Loucy (cell line): ENCODE results near the gene FOXJ2.

ENCODE experiments used
- H2AFZ ChIP-seq: fragments of 200-600 bp; sonication (generic); 2 replicates; pipeline ENCODE4 v1.6.0; 2016; ENCODE audit warnings: antibody characterized with exemption, mild to moderate bottlenecking, low read length, moderate library complexity
- H3F3A ChIP-seq: fragments of 200-600 bp; 2 replicates; pipeline ENCODE4 v1.6.0; 2016; ENCODE audit warnings: antibody characterized with exemption, low read depth, mild to moderate bottlenecking
- H3K27me3 ChIP-seq: fragments of 200-600 bp; sonication (generic); 2 replicates; pipeline ENCODE4 v1.6.1; 2014; ENCODE audit warnings: low read length, mild to moderate bottlenecking; ENCODE audit not compliant: insufficient read depth, poor library complexity, severe bottlenecking
- H3K36me3 ChIP-seq: fragments of 200-600 bp; sonication (generic); 2 replicates; pipeline ENCODE4 v1.6.1; 2016; ENCODE audit warnings: low read length; ENCODE audit not compliant: insufficient read depth
- H3K4me1 ChIP-seq: fragments of 200-600 bp; sonication (generic); 2 replicates; pipeline ENCODE4 v1.5.1; 2014; ENCODE audit warnings: low read length, mild to moderate bottlenecking; ENCODE audit not compliant: insufficient read depth, poor library complexity, severe bottlenecking
- H3K4me2 ChIP-seq: fragments of 200-600 bp; sonication (generic); 2 replicates; pipeline ENCODE4 v1.6.0; 2014; ENCODE audit warnings: antibody characterized with exemption, low read length, low read depth, mild to moderate bottlenecking; ENCODE audit not compliant: poor library complexity, severe bottlenecking
- H3K4me3 ChIP-seq: fragments of 200-600 bp; sonication (generic); 2 replicates; pipeline ENCODE4 v1.5.1; 2014; ENCODE audit warnings: low read length, mild to moderate bottlenecking, mixed read lengths; ENCODE audit not compliant: poor library complexity, severe bottlenecking
- H3K79me2 ChIP-seq: fragments of 200-600 bp; sonication (generic); 2 replicates; pipeline ENCODE4 v1.6.1; 2014; ENCODE audit warnings: low read length; ENCODE audit not compliant: insufficient read depth
- H3K9ac ChIP-seq: fragments of 200-600 bp; sonication (generic); 2 replicates; pipeline ENCODE4 v1.6.0; 2014; ENCODE audit warnings: mild to moderate bottlenecking, low read depth, low read length, moderate library complexity; ENCODE audit not compliant: poor library complexity, severe bottlenecking
- H3K9me2 ChIP-seq: fragments of 200-600 bp; sonication (generic); replicated peaks from 2 replicates; pipeline ENCODE4 v1.6.1; 2016; ENCODE audit warnings: low read depth, low read length, mixed read lengths
- H3K9me3 ChIP-seq: fragments of 200-600 bp; sonication (generic); 2 replicates; pipeline ENCODE4 v1.6.1; 2014; ENCODE audit warnings: mild to moderate bottlenecking, antibody characterized with exemption, low read length, low read depth; ENCODE audit not compliant: insufficient read depth
- H4K20me1 ChIP-seq: fragments of 200-600 bp; sonication (generic); 2 replicates; pipeline ENCODE4 v1.6.0; 2014; ENCODE audit warnings: antibody characterized with exemption, low read length, mild to moderate bottlenecking; ENCODE audit not compliant: insufficient read depth, poor library complexity, severe bottlenecking
- EZH2phosphoT487 ChIP-seq: fragments of 200-600 bp; IDR thresholded peaks from 2 replicates; pipeline ENCODE4 v1.6.1; 2018; ENCODE audit warnings: antibody characterized with exemption, mild to moderate bottlenecking, moderate library complexity, borderline replicate concordance
- TF ChIP-seq, protein P1 (sequence below): fragments of 200-600 bp; sonication (generic); conservative IDR thresholded peaks from 2 replicates; pipeline ENCODE4 v1.5.1; 2014; ENCODE audit warnings: mild to moderate bottlenecking, antibody characterized with exemption, low read length

The FOXJ2 gene

DNA sequence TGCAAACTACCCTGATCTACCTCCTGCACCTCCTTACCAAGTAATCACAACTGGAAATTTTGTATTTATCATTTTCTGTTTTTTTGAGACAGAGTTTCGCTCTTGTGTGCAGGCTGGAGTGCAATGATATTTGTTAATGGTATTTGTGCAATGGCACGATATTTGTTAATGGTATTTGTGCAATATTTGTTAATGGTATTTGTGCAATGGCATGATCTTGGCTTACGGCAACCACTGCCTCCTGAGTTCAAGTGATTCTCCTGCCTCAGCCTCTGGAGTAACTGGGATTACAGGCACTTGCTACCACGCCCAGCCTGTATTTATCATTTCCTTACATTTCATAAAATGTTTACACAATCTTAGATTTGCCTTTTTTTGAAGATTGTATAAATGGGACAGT, 43.9 kb downstream of the FOXJ2 start:
- H3K79me2 ChIP-seq = peaks cover 14% of the 10 kb centered on the region
- TF ChIP-seq, protein P1, sequence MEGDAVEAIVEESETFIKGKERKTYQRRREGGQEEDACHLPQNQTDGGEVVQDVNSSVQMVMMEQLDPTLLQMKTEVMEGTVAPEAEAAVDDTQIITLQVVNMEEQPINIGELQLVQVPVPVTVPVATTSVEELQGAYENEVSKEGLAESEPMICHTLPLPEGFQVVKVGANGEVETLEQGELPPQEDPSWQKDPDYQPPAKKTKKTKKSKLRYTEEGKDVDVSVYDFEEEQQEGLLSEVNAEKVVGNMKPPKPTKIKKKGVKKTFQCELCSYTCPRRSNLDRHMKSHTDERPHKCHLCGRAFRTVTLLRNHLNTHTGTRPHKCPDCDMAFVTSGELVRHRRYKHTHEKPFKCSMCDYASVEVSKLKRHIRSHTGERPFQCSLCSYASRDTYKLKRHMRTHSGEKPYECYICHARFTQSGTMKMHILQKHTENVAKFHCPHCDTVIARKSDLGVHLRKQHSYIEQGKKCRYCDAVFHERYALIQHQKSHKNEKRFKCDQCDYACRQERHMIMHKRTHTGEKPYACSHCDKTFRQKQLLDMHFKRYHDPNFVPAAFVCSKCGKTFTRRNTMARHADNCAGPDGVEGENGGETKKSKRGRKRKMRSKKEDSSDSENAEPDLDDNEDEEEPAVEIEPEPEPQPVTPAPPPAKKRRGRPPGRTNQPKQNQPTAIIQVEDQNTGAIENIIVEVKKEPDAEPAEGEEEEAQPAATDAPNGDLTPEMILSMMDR = no peak
- no peak for TF ChIP-seq EZH2phosphoT487
- no peaks in the 10 kb centered on the region for H4K20me1 ChIP-seq
- no peaks in the 10 kb centered on the region for H3K9me2 ChIP-seq
- no peaks in the 10 kb centered on the region for H3K36me3 ChIP-seq
- H3K9me3 ChIP-seq = no peaks in the 10 kb centered on the region
- no peak overlapping the region for H2AFZ ChIP-seq
- H3F3A ChIP-seq = no peaks in the 10 kb centered on the region
- no peak overlapping the region for H3K9ac ChIP-seq
- no peak overlapping the region for H3K4me3 ChIP-seq
- H3K4me2 ChIP-seq = no peak overlapping the region
- H3K27me3 ChIP-seq = no peaks in the 10 kb centered on the region
- H3K4me1 ChIP-seq = peaks cover 15% of the 10 kb centered on the region

DNA sequence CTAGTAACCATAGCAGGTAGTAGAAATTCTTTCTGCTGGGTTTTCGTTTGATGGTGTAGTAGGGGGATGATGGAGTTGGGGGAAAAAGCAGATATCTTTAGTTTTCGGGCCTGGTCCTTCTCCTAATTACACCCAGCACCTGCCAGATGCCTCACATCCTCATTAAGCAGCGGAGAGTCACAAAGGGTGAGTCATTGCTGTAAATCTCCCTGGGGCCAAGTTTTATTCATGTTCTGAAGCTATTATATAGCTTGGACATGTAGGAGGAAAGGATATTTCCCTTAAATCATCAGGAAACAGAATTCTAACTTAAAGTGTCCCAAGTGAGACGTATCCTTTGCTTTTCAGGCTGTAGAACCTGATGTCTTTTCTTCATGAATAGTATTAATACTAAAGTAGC, 44.7 kb downstream of the FOXJ2 start:
- TF ChIP-seq, protein P1 = no peak
- no peak for TF ChIP-seq EZH2phosphoT487

DNA sequence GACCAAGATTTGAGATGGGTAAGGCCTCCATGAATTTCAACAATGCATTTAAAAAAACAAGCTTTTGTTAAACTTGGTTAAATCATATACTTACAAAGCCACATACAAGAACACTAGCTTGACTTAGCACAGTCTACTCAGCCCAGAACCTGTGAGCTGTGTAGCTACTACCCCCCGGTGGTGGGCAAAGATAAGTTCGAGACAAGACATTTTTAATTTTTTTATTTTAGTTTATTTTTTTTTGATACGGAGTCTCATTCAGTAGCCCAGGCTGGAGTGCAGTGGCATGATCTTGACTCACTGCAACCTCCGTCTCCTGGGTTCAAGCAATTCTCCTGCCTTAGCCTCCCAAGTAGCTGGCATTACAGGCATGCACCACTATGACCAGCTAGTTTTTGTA, 45.9 kb downstream of the FOXJ2 start:
- Histone ChIP-seq H3K27me3 (no peaks in the 10 kb centered on the region), H3K9me2 (no peaks in the 10 kb centered on the region), H3K9me3 (no peaks in the 10 kb centered on the region), H4K20me1 (no peaks in the 10 kb centered on the region), H3K4me2 (no peak overlapping the region), H3K9ac (no peak overlapping the region), H3K36me3 (no peaks in the 10 kb centered on the region), H3K79me2 (peaks cover 30% of the 10 kb centered on the region), H3K4me3 (no peak overlapping the region), H3K4me1 (peaks cover 22% of the 10 kb centered on the region), H3F3A (peaks cover 3% of the 10 kb centered on the region; the same call in 1 of the 2 replicates), H2AFZ (no peak overlapping the region)
- TF ChIP-seq EZH2phosphoT487 = no peak
- TF ChIP-seq, protein P1 = peak; percentile 68

More for the DNA sequence above, 44.7 kb downstream of the FOXJ2 start:
- Histone ChIP-seq H4K20me1 (no peaks in the 10 kb centered on the region), H3K4me2 (no peak overlapping the region), H2AFZ (no peak overlapping the region), H3K9me3 (no peaks in the 10 kb centered on the region), H3F3A (peaks cover under 1% of the 10 kb centered on the region; the same call in 1 of the 2 replicates), H3K4me3 (no peak overlapping the region), H3K4me1 (peaks cover 15% of the 10 kb centered on the region), H3K79me2 (peaks cover 18% of the 10 kb centered on the region), H3K9me2 (no peaks in the 10 kb centered on the region), H3K9ac (no peak overlapping the region), H3K36me3 (no peaks in the 10 kb centered on the region), H3K27me3 (no peaks in the 10 kb centered on the region)
